Measurements from ENCODE around the gene TAB2.

Gene TAB2

DNA sequence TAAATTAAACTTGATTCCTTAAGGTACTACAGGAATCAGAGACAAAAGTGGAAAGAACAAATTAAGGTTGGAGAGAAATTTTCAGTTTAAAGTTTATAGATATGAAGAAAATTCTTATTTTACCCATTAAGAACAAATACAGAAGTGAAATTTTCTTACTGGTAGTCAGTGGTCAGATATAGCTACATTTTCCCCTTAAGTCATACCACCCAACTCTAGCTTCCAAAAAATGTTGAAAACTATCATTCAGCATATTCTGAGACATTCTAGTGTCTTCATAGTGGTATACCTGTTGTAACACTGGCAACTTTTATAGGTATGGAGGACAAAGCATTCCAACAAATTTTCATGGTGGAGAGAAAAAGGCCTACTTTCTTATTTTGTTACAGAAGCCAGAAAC is 67.0 kb downstream of the TAB2 start:
- Histone ChIP-seq H2AFZ (ENCODE audit: low read depth, low read length) (no peak overlapping the region), H3K4me3 (ENCODE audit: low read length) (no peak overlapping the region), H3K79me2 (ENCODE audit: low read length) (peaks cover 72% of the 10 kb centered on the region), H3K4me1 (ENCODE audit: low read length) (peaks cover 21% of the 10 kb centered on the region), H3K27me3 (ENCODE audit: low read depth, low read length) (no peaks in the 10 kb centered on the region), H3K27ac (ENCODE audit: low read length) (peak overlapping the region; percentile 10; the same call in 1 of the 2 replicates), H3K4me2 (ENCODE audit: low read length) (0 out of 2 replicates have a peak overlapping the region, but pooled peaks have one; percentile 8), H4K20me1 (ENCODE audit: insufficient read depth, low read length) (peaks cover 12% of the 10 kb centered on the region), H3K9ac (ENCODE audit: low read length) (no peak overlapping the region), H3K9me3 (ENCODE audit: insufficient read depth, low read length) (0 out of 2 replicates have a peak, but pooled peaks cover 5% of the 10 kb centered on the region), H3K36me3 (replicated peaks; ENCODE audit: low read depth, low read length) (peaks cover 54% of the 10 kb centered on the region)
- no peak for TF ChIP-seq EZH2phosphoT487 (IDR thresholded peaks at IDR 0.05; ENCODE audit: low read depth)
- TF ChIP-seq, protein P1, sequence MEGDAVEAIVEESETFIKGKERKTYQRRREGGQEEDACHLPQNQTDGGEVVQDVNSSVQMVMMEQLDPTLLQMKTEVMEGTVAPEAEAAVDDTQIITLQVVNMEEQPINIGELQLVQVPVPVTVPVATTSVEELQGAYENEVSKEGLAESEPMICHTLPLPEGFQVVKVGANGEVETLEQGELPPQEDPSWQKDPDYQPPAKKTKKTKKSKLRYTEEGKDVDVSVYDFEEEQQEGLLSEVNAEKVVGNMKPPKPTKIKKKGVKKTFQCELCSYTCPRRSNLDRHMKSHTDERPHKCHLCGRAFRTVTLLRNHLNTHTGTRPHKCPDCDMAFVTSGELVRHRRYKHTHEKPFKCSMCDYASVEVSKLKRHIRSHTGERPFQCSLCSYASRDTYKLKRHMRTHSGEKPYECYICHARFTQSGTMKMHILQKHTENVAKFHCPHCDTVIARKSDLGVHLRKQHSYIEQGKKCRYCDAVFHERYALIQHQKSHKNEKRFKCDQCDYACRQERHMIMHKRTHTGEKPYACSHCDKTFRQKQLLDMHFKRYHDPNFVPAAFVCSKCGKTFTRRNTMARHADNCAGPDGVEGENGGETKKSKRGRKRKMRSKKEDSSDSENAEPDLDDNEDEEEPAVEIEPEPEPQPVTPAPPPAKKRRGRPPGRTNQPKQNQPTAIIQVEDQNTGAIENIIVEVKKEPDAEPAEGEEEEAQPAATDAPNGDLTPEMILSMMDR (IDR thresholded peaks at IDR 0.05; ENCODE audit: low read depth, low read length), result no peak

DNA sequence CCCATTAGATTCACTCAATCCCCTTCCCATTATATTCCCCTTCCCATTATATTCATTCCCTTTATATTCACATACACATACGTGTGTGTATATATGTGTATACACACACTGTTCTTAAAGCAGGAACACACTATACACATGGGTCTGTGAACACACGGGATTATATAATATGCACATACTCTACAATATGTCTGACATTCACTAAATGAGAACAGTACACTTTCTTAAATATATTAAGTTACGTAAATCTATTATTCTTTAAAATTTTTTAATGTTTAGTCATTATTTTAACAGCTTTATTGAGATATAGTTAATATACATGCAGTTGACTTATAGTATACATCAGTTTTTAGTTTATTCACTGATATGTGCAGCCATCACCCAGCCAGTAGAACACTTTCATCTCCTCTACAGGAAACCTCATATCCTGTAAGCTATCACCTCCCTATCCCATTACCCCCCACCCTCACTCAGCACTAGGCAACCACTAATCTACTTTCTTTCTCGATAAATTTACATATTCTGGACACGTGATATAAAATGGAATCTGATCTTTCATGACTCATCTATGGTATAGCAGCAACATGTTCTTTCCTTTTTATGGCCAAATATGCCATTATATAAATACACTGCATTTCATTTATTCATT is 68.6 kb downstream of the TAB2 start:
- TF ChIP-seq, protein P1 (IDR thresholded peaks at IDR 0.05; ENCODE audit: low read depth, low read length), result no peak
- TF ChIP-seq EZH2phosphoT487 (IDR thresholded peaks at IDR 0.05; ENCODE audit: low read depth), result no peak
- Histone ChIP-seq H3K9ac (ENCODE audit: low read length) (no peak overlapping the region), H3K27ac (ENCODE audit: low read length) (no peak overlapping the region), H3K9me3 (ENCODE audit: insufficient read depth, low read length) (0 out of 2 replicates have a peak, but pooled peaks cover 5% of the 10 kb centered on the region), H4K20me1 (ENCODE audit: insufficient read depth, low read length) (peaks cover 9% of the 10 kb centered on the region), H3K79me2 (ENCODE audit: low read length) (peaks cover 76% of the 10 kb centered on the region), H3K4me1 (ENCODE audit: low read length) (peaks cover 9% of the 10 kb centered on the region), H3K36me3 (replicated peaks; ENCODE audit: low read depth, low read length) (peaks cover 57% of the 10 kb centered on the region), H3K27me3 (ENCODE audit: low read depth, low read length) (no peaks in the 10 kb centered on the region), H3K4me3 (ENCODE audit: low read length) (no peak overlapping the region), H2AFZ (ENCODE audit: low read depth, low read length) (no peak overlapping the region), H3K4me2 (ENCODE audit: low read length) (no peak overlapping the region)

DNA sequence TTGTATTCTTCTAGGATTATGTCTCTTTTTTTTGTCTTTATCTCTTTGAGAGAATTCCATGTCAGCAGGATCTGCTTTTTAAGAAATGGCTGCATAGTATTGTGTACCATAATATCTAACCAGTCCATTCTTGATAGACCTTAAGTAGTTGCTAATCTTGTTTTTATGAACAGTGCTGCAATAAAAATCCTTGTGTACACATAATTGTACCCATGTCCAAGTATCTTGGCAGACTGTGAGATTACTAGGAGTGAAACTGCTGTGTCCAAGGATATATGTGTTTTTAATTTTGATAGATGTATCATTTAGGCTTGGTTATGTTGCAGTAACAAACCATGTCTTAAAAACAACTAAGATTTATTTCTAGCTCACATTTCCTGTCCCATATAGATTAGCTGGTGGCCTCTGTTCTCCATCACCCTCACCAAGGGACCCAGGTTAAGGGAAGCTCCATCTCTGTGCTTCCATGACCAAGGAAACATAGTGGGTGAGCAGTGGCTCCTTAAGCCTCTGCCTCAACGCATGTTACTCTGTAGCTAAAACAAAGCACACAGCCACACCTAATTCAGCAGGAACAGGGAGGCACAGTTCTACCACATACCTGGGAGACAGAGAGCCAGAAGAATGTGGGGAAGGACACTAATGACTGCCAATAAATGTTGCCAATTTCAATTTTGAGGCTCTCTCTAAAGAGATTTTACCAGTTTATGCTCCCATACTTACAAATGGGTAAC is 70.4 kb downstream of the TAB2 start:
- peaks cover 16% of the 10 kb centered on the region for H3K4me1 ChIP-seq (ENCODE audit: low read length)
- peaks cover 16% of the 10 kb centered on the region for H4K20me1 ChIP-seq (ENCODE audit: insufficient read depth, low read length)
- peaks cover 52% of the 10 kb centered on the region for H3K36me3 ChIP-seq (replicated peaks; ENCODE audit: low read depth, low read length)
- no peak for TF ChIP-seq EZH2phosphoT487 (IDR thresholded peaks at IDR 0.05; ENCODE audit: low read depth)
- TF ChIP-seq, protein P1 (IDR thresholded peaks at IDR 0.05; ENCODE audit: low read depth, low read length), result no peak
- H3K4me2 ChIP-seq (ENCODE audit: low read length), result no peak overlapping the region
- 0 out of 2 replicates have a peak, but pooled peaks cover 5% of the 10 kb centered on the region for H3K9me3 ChIP-seq (ENCODE audit: insufficient read depth, low read length)
- H3K79me2 ChIP-seq (ENCODE audit: low read length), result peaks cover 86% of the 10 kb centered on the region
- H3K9ac ChIP-seq (ENCODE audit: low read length), result no peak overlapping the region
- no peak overlapping the region for H2AFZ ChIP-seq (ENCODE audit: low read depth, low read length)
- no peak overlapping the region for H3K4me3 ChIP-seq (ENCODE audit: low read length)
- no peak overlapping the region for H3K27ac ChIP-seq (ENCODE audit: low read length)
- no peaks in the 10 kb centered on the region for H3K27me3 ChIP-seq (ENCODE audit: low read depth, low read length)
